Left lung (tissue), 10 donors: ENCODE results near the gene C19orf44. TPM values are rescaled to one million over a fixed set of nuclear protein-coding genes. Genes with fewer than 3 reads are reported as not detected.

Source experiments
- ATAC-seq: fragments of 200-7000 bp; cut with Tn5 transposase; one replicate; pipeline ENCODE4 v1.9.1; 2020; ENCODE audit warnings: moderate library complexity
- DNase-seq, 4 donors: peaks; one replicate each; pipeline ENCODE4 v3.0.0-alpha.2; 2013 to 2020
- H3K27ac ChIP-seq, 2 donors: fragments of 200-600 bp; sonication (generic) in 1 of 2; one replicate each; pipeline versions ENCODE4 v1.5.0 to v1.8.0; 2020 to 2021
- H3K27me3 ChIP-seq, 2 donors: fragments of 200-600 bp; sonication (generic) in 1 of 2; one replicate each; pipeline versions ENCODE4 v1.5.0 to v1.8.0; 2020 to 2021
- H3K36me3 ChIP-seq, 2 donors: fragments of 200-600 bp; sonication (generic) in 1 of 2; one replicate each; pipeline versions ENCODE4 v1.5.0 to v1.8.0; 2020 to 2021
- H3K4me1 ChIP-seq, 2 donors: fragments of 200-600 bp; one replicate each; pipeline ENCODE4 v1.8.0; 2021
- H3K4me3 ChIP-seq, 2 donors: fragments of 200-600 bp; sonication (generic) in 1 of 2; one replicate each; pipeline versions ENCODE4 v1.5.0 to v1.8.0; 2020 to 2021; ENCODE audit warnings: mild to moderate bottlenecking in 1 of 2
- H3K9me3 ChIP-seq, 2 donors: fragments of 200-600 bp; sonication (generic) in 1 of 2; one replicate each; pipeline versions ENCODE4 v1.5.0 to v1.8.0; 2020 to 2021
- CTCF ChIP-seq, 2 donors: fragments of 200-600 bp; sonication (generic) in 1 of 2; IDR thresholded peaks; one replicate each; pipeline versions ENCODE4 v1.5.0 to v1.8.0; 2021; ENCODE audit warnings: antibody characterized with exemption in 2 of 2
- intact Hi-C, 2 donors: fragments of 100-400 bp; cut with DNase I; formaldehyde crosslinking; loops; one replicate each; pipeline versions ENCODE4 v1.11.2 to v1.14.2; 2022
- polyA plus RNA-seq, 6 donors: library from polyadenylated mRNA; unstranded; fragments of 120-200 nt; gene quantifications; one replicate each; pipeline ENCODE4 v1.2.1, GENCODE V29; 2013; ENCODE audit not compliant: insufficient read length in 6 of 6
- total RNA-seq, 2 donors: library from RNA; stranded (reverse); fragmentation: NEBNext Ultra II Directional; extraction: Animal tissue kit (Norgen Biotek cat#: 25700); gene quantifications; one replicate each; pipeline ENCODE4 v1.2.1, GENCODE V29; 2021
- donor health status: DM: no; HTN: yes; CAD: no.
- donor health status: DM: no; HTN: no; CAD: no.

Gene C19orf44
- total and polyA plus RNA-seq, 8 donors: 4.9 to 18.7 (median 15.0) TPM

GRCh38 chr19:16520986-16521624, 24.9 kb downstream of the C19orf44 start:
- Histone ChIP-seq H3K9me3 (no peaks in the 10 kb centered on the region), H3K36me3 (peaks cover 3 to 98% of the 10 kb centered on the region in 2 donors), H3K27me3 (no peaks in the 10 kb centered on the region), H3K4me3 (no peak overlapping the region), H3K4me1 (no peaks in the 10 kb centered on the region), H3K27ac (no peak overlapping the region)
- DNase-seq (no peak), ATAC-seq (no peak)
- no peak for TF ChIP-seq CTCF (IDR thresholded peaks at IDR 0.05)
- intact Hi-C loops: no loop called here

- no peak overlapping the region for H3K4me3 ChIP-seq
- no peaks in the 10 kb centered on the region for H3K27me3 ChIP-seq
- no peaks in the 10 kb centered on the region for H3K4me1 ChIP-seq
- ATAC-seq: no peak
- TF ChIP-seq CTCF (IDR thresholded peaks at IDR 0.05): no peak
- intact Hi-C loops: no loop called here
- H3K27ac ChIP-seq: no peak overlapping the region
- H3K36me3 ChIP-seq: peaks cover 3 to 100% of the 10 kb centered on the region in 2 donors
- no peaks in the 10 kb centered on the region for H3K9me3 ChIP-seq
- no peak for DNase-seq
These were observed 25.6 kb downstream of the C19orf44 start for GRCh38 chr19:16521715-16522289.

- intact Hi-C loops: no loop called here
- peaks cover 3 to 100% of the 10 kb centered on the region in 2 donors for H3K36me3 ChIP-seq
These were observed 26.6 kb downstream of the C19orf44 start for GRCh38 chr19:16522559-16523377.

GRCh38 chr19:16524991-16525734, 29.0 kb downstream of the C19orf44 start:
- DNase-seq (peak in 1 of 4 donors; percentile 84), ATAC-seq (no peak)
- Histone ChIP-seq H3K36me3 (peaks cover under 1 to 100% of the 10 kb centered on the region in 2 donors), H3K27ac (no peak overlapping the region), H3K27me3 (no peaks in the 10 kb centered on the region), H3K4me3 (no peak overlapping the region), H3K9me3 (no peaks in the 10 kb centered on the region), H3K4me1 (no peaks in the 10 kb centered on the region)
- TF ChIP-seq CTCF (IDR thresholded peaks at IDR 0.05): no peak
- intact Hi-C loops: no loop called here

More at GRCh38 chr19:16522559-16523377, 26.6 kb downstream of the C19orf44 start:
- Histone ChIP-seq H3K27me3 (no peaks in the 10 kb centered on the region), H3K4me1 (no peaks in the 10 kb centered on the region), H3K27ac (no peak overlapping the region), H3K4me3 (no peak overlapping the region), H3K9me3 (no peaks in the 10 kb centered on the region)
- ATAC-seq (no peak), DNase-seq (no peak)
- TF ChIP-seq CTCF (IDR thresholded peaks at IDR 0.05): no peak
